Measurements from ENCODE around the gene EFNA5. TPM values are rescaled to one million over a fixed set of nuclear protein-coding genes. Genes with fewer than 3 reads are reported as not detected.
"Not testable (repeated sequence)": the region's sequence is repeated elsewhere in the genome, so short reads cannot be mapped to it uniquely, and the experiment has no call there.

The EFNA5 gene
- total and polyA plus RNA-seq, 8 donors, result 0.29 to 187 (median 3.1) TPM

DNA sequence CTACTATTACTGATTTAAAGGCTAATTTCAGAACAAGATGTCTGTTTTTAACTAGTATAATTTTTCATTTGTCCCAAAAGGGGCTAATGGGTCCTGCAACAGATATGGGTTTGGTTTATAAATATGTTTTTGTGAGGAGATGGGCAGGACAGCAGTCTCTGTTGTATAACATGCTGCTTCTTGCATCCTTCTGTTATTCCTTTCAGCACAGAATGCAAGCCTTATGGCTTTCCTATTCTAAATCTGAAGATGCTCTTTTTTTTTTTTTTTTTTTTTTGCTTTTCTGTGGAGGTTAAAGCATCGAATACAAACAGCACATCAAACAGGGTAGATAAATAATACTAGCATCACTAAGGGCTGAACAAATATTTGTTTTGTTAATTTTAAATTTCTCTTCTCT lies 235.7 kb downstream of the EFNA5 start:
- peaks cover 0 to 13% (median 3%) of the 10 kb centered on the region in 4 donors for H3K4me1 ChIP-seq
- no peaks in the 10 kb centered on the region for H3K27me3 ChIP-seq
- H3K9me3 ChIP-seq, result peaks cover 0 to 11% (median 5%) of the 10 kb centered on the region in 4 donors
- intact Hi-C loops (cut with DNase I; ENCODE audit: low total_unique reads), result no loop called here
- no peak for DNase-seq
- WGBS, 5 donors, result 70 to 89% (median 80%) methylated on average over 1 of the region's 1 CpG
- TF ChIP-seq POLR2AphosphoS5 (IDR thresholded peaks at IDR 0.05) (no peak), EP300 (IDR thresholded peaks at IDR 0.05) (no peak)
- H3K36me3 ChIP-seq, result no peaks in the 10 kb centered on the region
- H3K4me3 ChIP-seq, result no peak overlapping the region
- no peak overlapping the region for H3K27ac ChIP-seq

DNA sequence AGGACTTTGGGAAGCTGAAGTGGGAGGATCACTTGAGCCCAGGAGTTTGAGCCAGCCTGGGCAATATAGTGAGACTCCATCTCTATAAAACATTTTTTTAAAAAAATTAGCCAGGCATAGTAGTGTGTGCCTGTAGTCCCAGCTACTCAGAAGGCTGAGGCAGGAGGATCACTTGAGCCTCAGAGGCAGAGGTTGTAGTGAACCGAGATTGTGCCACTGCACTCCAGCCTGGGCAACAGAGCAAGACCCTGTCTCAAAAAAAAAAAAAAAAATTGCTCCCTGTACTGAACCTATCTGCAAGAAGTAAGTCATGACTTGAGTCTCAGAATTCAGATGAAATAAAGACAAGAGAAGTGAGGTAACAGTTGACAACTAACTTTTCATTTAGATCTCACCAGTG lies 237.1 kb downstream of the EFNA5 start:
- H3K9me3 ChIP-seq; H3K27ac ChIP-seq; intact Hi-C loops (cut with DNase I; ENCODE audit: low total_unique reads); H3K4me3 ChIP-seq; H3K27me3 ChIP-seq; H3K36me3 ChIP-seq; DNase-seq: not testable (repeated sequence)
- peaks cover 0 to 13% (median 3%) of the 10 kb centered on the region in 4 donors for H3K4me1 ChIP-seq
- WGBS, 5 donors, result 87 to 96% (median 89%) methylated on average over 1 of the region's 1 CpG

DNA sequence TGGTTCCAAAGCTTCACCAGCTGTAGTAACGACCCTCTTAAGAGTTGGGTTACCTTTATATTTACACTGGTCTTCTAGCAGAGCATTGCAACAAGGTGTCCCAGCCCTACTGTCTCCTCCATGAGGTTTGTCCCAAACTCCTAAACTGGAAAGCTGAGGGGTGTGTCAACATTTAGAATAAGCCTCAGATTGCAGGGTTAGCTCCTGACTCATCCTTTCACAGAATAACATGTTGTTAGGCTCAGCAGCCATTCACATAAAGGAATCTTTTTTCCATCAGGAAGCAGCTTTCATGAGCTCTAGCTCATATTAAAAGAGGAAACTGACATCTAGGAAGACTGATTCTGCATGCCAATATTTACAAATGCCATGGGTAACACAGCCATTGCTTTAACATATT lies 238.7 kb downstream of the EFNA5 start:
- Histone ChIP-seq H3K4me3 (no peak overlapping the region), H3K27me3 (no peaks in the 10 kb centered on the region), H3K9me3 (no peaks in the 10 kb centered on the region), H3K36me3 (peaks cover 0 to 3% (median 0%) of the 10 kb centered on the region in 4 donors), H3K27ac (no peak overlapping the region), H3K4me1 (peaks cover 0 to 13% (median 3%) of the 10 kb centered on the region in 4 donors)
- TF ChIP-seq EP300 (IDR thresholded peaks at IDR 0.05) (no peak), POLR2A (IDR thresholded peaks at IDR 0.05) (no peak), POLR2AphosphoS5 (IDR thresholded peaks at IDR 0.05) (no peak)
- TF ChIP-seq, protein P1, sequence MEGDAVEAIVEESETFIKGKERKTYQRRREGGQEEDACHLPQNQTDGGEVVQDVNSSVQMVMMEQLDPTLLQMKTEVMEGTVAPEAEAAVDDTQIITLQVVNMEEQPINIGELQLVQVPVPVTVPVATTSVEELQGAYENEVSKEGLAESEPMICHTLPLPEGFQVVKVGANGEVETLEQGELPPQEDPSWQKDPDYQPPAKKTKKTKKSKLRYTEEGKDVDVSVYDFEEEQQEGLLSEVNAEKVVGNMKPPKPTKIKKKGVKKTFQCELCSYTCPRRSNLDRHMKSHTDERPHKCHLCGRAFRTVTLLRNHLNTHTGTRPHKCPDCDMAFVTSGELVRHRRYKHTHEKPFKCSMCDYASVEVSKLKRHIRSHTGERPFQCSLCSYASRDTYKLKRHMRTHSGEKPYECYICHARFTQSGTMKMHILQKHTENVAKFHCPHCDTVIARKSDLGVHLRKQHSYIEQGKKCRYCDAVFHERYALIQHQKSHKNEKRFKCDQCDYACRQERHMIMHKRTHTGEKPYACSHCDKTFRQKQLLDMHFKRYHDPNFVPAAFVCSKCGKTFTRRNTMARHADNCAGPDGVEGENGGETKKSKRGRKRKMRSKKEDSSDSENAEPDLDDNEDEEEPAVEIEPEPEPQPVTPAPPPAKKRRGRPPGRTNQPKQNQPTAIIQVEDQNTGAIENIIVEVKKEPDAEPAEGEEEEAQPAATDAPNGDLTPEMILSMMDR (IDR thresholded peaks at IDR 0.05), result no peak
- WGBS, 5 donors, result 71 to 82% (median 75%) methylated on average over 1 of the region's 1 CpG
- DNase-seq, result peak in 1 of 2 donors; percentile 35
- intact Hi-C loops (cut with DNase I; ENCODE audit: low total_unique reads), result no loop called here

DNA sequence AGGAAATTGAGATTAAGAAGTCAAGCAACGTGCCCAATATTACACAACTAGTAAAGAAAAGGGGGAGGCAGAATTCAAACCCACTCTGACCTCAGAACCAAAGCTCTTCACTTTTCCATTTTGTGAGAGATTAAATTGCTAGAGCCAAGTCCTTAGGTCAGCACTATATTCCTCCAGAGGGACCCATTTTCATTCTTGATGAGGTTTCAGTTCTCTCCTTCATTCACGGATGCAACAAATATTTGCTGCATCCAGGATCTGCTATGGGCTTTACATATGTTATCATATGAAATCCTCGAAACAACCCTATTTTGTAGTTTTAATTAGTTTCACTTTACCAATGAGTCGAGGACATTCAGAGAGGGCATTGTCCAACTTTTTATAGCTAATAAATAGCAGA lies 239.2 kb downstream of the EFNA5 start:
- H3K27me3 ChIP-seq, result no peaks in the 10 kb centered on the region
- H3K4me3 ChIP-seq, result no peak overlapping the region
- no peaks in the 10 kb centered on the region for H3K9me3 ChIP-seq
- DNase-seq, result no peak
- intact Hi-C loops (cut with DNase I; ENCODE audit: low total_unique reads), result no loop called here
- peaks cover 0 to 5% (median 0%) of the 10 kb centered on the region in 4 donors for H3K36me3 ChIP-seq
- TF ChIP-seq POLR2AphosphoS5 (IDR thresholded peaks at IDR 0.05) (no peak), EP300 (IDR thresholded peaks at IDR 0.05) (no peak)
- H3K27ac ChIP-seq, result no peak overlapping the region
- 85 to 90% (median 87%) methylated on average over 4 of the region's 4 CpGs for WGBS, 5 donors
- H3K4me1 ChIP-seq, result peaks cover 0 to 11% (median 3%) of the 10 kb centered on the region in 4 donors

DNA sequence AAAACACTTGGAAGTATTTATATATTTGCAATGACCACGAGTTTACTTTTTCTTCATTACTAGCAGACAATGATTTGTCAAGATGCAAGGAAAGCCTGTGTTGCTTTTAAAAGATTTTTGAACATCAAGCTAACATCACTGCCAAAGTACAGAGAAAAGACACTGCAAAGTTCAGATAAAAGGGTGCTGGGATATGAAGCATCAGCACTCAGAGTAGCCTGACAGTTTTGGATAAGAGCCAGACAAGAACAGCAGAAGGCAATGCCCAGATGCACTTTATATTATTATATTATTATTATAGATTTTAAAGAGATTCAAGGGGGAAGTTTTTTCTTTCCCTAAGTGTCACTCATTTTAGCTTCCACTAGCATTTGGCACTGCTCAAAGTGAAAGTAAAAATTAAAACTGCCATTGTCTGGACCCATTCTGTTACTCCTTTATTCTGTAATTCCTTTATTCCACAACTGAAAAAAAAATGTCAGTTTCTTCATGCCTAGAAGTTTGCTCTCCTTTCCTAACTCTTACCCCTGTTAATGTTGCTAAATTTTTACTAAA lies 240.6 kb downstream of the EFNA5 start:
- Histone ChIP-seq H3K27me3 (no peaks in the 10 kb centered on the region), H3K36me3 (peaks cover 0 to 5% (median 0%) of the 10 kb centered on the region in 4 donors), H3K27ac (peak overlapping the region in 1 of 5 donors; percentile 7), H3K4me1 (peaks cover 0 to 7% (median 3%) of the 10 kb centered on the region in 4 donors), H3K9me3 (no peaks in the 10 kb centered on the region), H3K4me3 (no peak overlapping the region)
- intact Hi-C loops (cut with DNase I; ENCODE audit: low total_unique reads), result no loop called here
- peak in 1 of 2 donors; percentile 51 for DNase-seq
- 53 to 76% (median 70%) methylated on average over 1 of the region's 1 CpG for WGBS, 5 donors
- TF ChIP-seq, protein P1 (IDR thresholded peaks at IDR 0.05), result no peak
- no peak for TF ChIP-seq POLR2AphosphoS5 (IDR thresholded peaks at IDR 0.05)

DNA sequence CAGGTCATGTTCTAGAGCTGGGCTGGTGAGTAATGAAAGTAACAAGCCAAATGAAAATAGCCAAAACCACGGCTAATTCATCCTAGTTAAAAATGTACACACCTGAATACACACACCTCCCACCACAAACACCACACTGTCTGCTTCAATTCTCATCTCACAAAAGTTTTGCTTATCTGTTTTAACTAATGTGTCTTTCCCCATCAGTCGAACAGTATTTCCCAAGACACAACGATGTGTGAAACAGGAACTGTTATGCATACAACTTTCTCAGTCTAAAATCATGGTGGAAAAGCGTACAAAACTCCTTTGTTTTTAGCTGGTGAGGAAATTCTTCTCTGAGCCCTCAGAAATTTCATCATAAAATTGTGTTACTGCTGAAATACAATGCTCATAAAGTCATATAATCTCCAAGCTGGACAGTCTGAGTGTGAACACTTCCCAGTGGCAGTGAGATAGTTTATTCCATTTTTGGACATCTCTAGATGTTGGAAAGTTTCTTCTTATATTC lies 242.4 kb downstream of the EFNA5 start:
- 74 to 85% (median 77%) methylated on average over 4 of the region's 4 CpGs for WGBS, 5 donors
- H3K27me3 ChIP-seq, result no peaks in the 10 kb centered on the region
- no peak for DNase-seq
- no peak for TF ChIP-seq EP300 (IDR thresholded peaks at IDR 0.05)
- H3K4me1 ChIP-seq, result peaks cover 0 to 7% (median 3%) of the 10 kb centered on the region in 4 donors
- intact Hi-C loops (cut with DNase I; ENCODE audit: low total_unique reads), result no loop called here
- peaks cover 0 to 5% (median 0%) of the 10 kb centered on the region in 4 donors for H3K36me3 ChIP-seq
- no peak overlapping the region for H3K4me3 ChIP-seq
- H3K9me3 ChIP-seq, result no peaks in the 10 kb centered on the region
- H3K27ac ChIP-seq, result no peak overlapping the region
